Esophagus squamous epithelium (tissue), 4 donors: ENCODE data around the gene FABP7.

Experiments used
- POLR2A ChIP-seq, 4 donors: fragments of 450-650 bp; IDR thresholded peaks; one replicate each; pipeline ENCODE4 v1.6.1; 2017; ENCODE audit warnings: antibody characterized with exemption in 4 of 4, mild to moderate bottlenecking in 4 of 4, moderate library complexity in 3 of 4
- TF ChIP-seq, protein P1 (sequence below), 6 experiments: fragments of 450-650 bp in 4 of 6; fragments of 200-600 bp in 2 of 6; sonication (generic) in 2 of 6; IDR thresholded peaks; one replicate each; pipeline ENCODE4 v1.5.1; 2016 to 2019; ENCODE audit warnings: antibody characterized with exemption in 6 of 6, mild to moderate bottlenecking in 4 of 6, moderate library complexity in 4 of 6

DNA sequence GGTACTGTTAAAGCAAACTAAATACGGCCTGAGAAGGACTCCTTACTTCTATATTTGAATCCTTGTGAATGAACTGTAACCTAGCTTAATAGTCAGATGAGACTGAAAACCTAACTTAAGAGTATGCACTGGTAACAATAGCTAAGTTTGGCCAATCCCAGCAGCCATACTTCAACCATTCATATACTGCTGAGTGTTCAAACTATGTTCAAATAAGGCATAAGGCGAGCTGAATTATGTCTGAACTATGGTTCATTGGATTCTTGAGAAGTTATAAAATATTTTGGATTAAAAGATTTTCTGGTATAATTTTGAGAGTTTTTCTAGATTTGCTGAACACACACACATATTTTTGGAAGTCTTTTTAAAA lies 11.8 kb downstream of the FABP7 start:
- TF ChIP-seq, protein P1, sequence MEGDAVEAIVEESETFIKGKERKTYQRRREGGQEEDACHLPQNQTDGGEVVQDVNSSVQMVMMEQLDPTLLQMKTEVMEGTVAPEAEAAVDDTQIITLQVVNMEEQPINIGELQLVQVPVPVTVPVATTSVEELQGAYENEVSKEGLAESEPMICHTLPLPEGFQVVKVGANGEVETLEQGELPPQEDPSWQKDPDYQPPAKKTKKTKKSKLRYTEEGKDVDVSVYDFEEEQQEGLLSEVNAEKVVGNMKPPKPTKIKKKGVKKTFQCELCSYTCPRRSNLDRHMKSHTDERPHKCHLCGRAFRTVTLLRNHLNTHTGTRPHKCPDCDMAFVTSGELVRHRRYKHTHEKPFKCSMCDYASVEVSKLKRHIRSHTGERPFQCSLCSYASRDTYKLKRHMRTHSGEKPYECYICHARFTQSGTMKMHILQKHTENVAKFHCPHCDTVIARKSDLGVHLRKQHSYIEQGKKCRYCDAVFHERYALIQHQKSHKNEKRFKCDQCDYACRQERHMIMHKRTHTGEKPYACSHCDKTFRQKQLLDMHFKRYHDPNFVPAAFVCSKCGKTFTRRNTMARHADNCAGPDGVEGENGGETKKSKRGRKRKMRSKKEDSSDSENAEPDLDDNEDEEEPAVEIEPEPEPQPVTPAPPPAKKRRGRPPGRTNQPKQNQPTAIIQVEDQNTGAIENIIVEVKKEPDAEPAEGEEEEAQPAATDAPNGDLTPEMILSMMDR (IDR thresholded peaks at IDR 0.05) = no peak
- no peak for TF ChIP-seq POLR2A (IDR thresholded peaks at IDR 0.05)
